HepG2 (cell line): ENCODE data around the gene ZBTB46. TPM values are rescaled to one million over a fixed set of nuclear protein-coding genes. Genes with fewer than 3 reads are reported as not detected.

ENCODE experiments used
- ARNTL ChIP-seq: sonication (generic); formaldehyde crosslinking; IDR thresholded peaks from 2 replicates; pipeline ENCODE4 v1.4.0; 2020; ENCODE audit warnings: mild to moderate bottlenecking, missing genetic modification reagents
- KDM5B ChIP-seq: sonication (generic); formaldehyde crosslinking; IDR thresholded peaks from 2 replicates; pipeline ENCODE4 v1.4.0; 2020; ENCODE audit warnings: missing genetic modification reagents, mild to moderate bottlenecking, borderline replicate concordance
- PHF5A ChIP-seq: IDR thresholded peaks from one replicate; pipeline ENCODE4 v1.6.1; 2018; ENCODE audit warnings: low read depth, missing genetic modification reagents; ENCODE audit not compliant: unreplicated experiment
- TBX2 ChIP-seq: sonication (generic); formaldehyde crosslinking; IDR thresholded peaks from 2 replicates; pipeline ENCODE4 v1.5.0; 2020; ENCODE audit warnings: missing genetic modification reagents, mild to moderate bottlenecking, borderline replicate concordance
- ZFX ChIP-seq: sonication (generic); formaldehyde crosslinking; IDR thresholded peaks from 2 replicates; pipeline ENCODE4 v1.4.0; 2020; ENCODE audit warnings: mild to moderate bottlenecking, low read depth, missing genetic modification reagents, moderate library complexity
- ZNF230 ChIP-seq: sonication (generic); formaldehyde crosslinking; IDR thresholded peaks from 2 replicates; pipeline ENCODE4 v1.4.0; 2020; ENCODE audit warnings: mild to moderate bottlenecking, missing genetic modification reagents
- ZNF235 ChIP-seq: sonication (generic); formaldehyde crosslinking; IDR thresholded peaks from 2 replicates; pipeline ENCODE4 v1.8.1; 2023; ENCODE audit warnings: mild to moderate bottlenecking, missing genetic modification reagents, borderline replicate concordance
- ZNF30 ChIP-seq: sonication (generic); formaldehyde crosslinking; IDR thresholded peaks from 2 replicates; pipeline ENCODE4 v1.5.0; 2020; ENCODE audit warnings: mild to moderate bottlenecking, missing genetic modification reagents
- ZNF333 ChIP-seq: sonication (generic); formaldehyde crosslinking; IDR thresholded peaks from 2 replicates; pipeline ENCODE4 v1.4.0; 2020; ENCODE audit warnings: mild to moderate bottlenecking, missing genetic modification reagents, borderline replicate concordance
- ZNF496 ChIP-seq: sonication (generic); formaldehyde crosslinking; IDR thresholded peaks from 2 replicates; pipeline ENCODE4 v1.8.1; 2023; ENCODE audit warnings: mild to moderate bottlenecking, moderate library complexity, missing genetic modification reagents; ENCODE audit not compliant: insufficient replicate concordance
- ZNF547 ChIP-seq: sonication (generic); formaldehyde crosslinking; IDR thresholded peaks from 2 replicates; pipeline ENCODE4 v1.5.1; 2020; ENCODE audit warnings: mild to moderate bottlenecking, missing genetic modification reagents
- ZNF598 ChIP-seq: sonication (generic); formaldehyde crosslinking; IDR thresholded peaks from 2 replicates; pipeline ENCODE4 v1.5.1; 2020; ENCODE audit warnings: mild to moderate bottlenecking, missing genetic modification reagents, borderline replicate concordance
- ZNF609 ChIP-seq: sonication (generic); formaldehyde crosslinking; IDR thresholded peaks from 2 replicates; pipeline ENCODE4 v1.4.0; 2020; ENCODE audit warnings: mild to moderate bottlenecking, missing genetic modification reagents, borderline replicate concordance
- polyA plus RNA-seq, 8 experiments: library from polyadenylated mRNA; depleted of rRNA in 3 of 8; stranded (reverse) in 7 of 8; unstranded in 1 of 8; fragments of >200 nt; fragmentation: Illumina TruSeq in 4 of 8; extraction: Trizol in 4 of 8; gene quantifications; 2 replicates each; pipeline versions ENCODE4 v1.2.1 to v1.2.3, GENCODE V29; 2011 to 2016; ENCODE audit warnings: low read depth in 4 of 8, missing spikeins in 1 of 8, mixed read lengths in 1 of 8; ENCODE audit not compliant: insufficient read depth in 1 of 8
- total RNA-seq, 5 experiments: library from RNA; depleted of rRNA; stranded (reverse); fragments of >200 nt; fragmentation: Illumina TruSeq; extraction: Trizol; gene quantifications; 2 replicates each; pipeline ENCODE4 v1.2.3, GENCODE V29; 2016; ENCODE audit warnings: low read depth in 1 of 5
- TF ChIP-seq, protein P1 (sequence below): sonication (generic); formaldehyde crosslinking; IDR thresholded peaks from 2 replicates; pipeline ENCODE4 v1.4.0; 2020; ENCODE audit warnings: missing genetic modification reagents

The ZBTB46 gene
- total and polyA plus RNA-seq, 2 of the 13 experiments (the other 11 are each of a cell fraction or from before 2014, with no cell fraction given) = 1.6 to 13.5 TPM

- 0 out of 2 replicates have a peak, but pooled peaks have one; percentile 30 for TF ChIP-seq KDM5B (CRISPR knock-in tag)
- TF ChIP-seq ZNF609 = 0 out of 2 replicates have a peak, but pooled peaks have one; percentile 3
- peak; percentile 54; the same call in 1 of the 2 replicates for TF ChIP-seq ZNF598
- no peak for TF ChIP-seq TBX2 (CRISPR knock-in tag)
- no peak for TF ChIP-seq ZNF30 (CRISPR knock-in tag)
- TF ChIP-seq, protein P1, sequence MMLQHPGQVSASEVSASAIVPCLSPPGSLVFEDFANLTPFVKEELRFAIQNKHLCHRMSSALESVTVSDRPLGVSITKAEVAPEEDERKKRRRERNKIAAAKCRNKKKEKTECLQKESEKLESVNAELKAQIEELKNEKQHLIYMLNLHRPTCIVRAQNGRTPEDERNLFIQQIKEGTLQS (CRISPR knock-in tag) = no peak
- TF ChIP-seq PHF5A (CRISPR knock-in tag) = no peak
- peak; percentile 55; the same call in 1 of the 2 replicates for TF ChIP-seq ZNF235
- 0 out of 2 replicates have a peak, but pooled peaks have one; percentile 48 for TF ChIP-seq ZNF547 (CRISPR knock-in tag)
- no peak for TF ChIP-seq ZNF496
- TF ChIP-seq ZFX (CRISPR knock-in tag) = peak; percentile 31; the same call in 1 of the 2 replicates
- TF ChIP-seq ARNTL (CRISPR knock-in tag) = no peak
- TF ChIP-seq ZNF230 (CRISPR knock-in tag) = 0 out of 2 replicates have a peak, but pooled peaks have one; percentile 51
- TF ChIP-seq ZNF333 = 0 out of 2 replicates have a peak, but pooled peaks have one; percentile 53
- TF ChIP-seq, all 625 proteins: peak for 32
These were observed 131.4 kb downstream of the ZBTB46 start (continued) for GRCh38 chr20:63699466-63700198.
